Thyroid gland (tissue), 4 donors: Measurements from ENCODE around the gene TOX4.

Experiments
- POLR2A ChIP-seq, 2 donors: fragments of 450-650 bp; IDR thresholded peaks; one replicate each; pipeline ENCODE4 v1.6.1; 2017; ENCODE audit warnings: antibody characterized with exemption in 2 of 2, mild to moderate bottlenecking in 2 of 2, moderate library complexity in 1 of 2
- TF ChIP-seq, protein P1 (sequence below), 6 experiments: fragments of 200-600 bp in 3 of 6; fragments of 450-650 bp in 3 of 6; sonication (generic) in 3 of 6; IDR thresholded peaks; one replicate each; pipeline ENCODE4 v1.5.1; 2016 to 2019; ENCODE audit warnings: antibody characterized with exemption in 6 of 6, mild to moderate bottlenecking in 2 of 6, inconsistent platforms in 1 of 6, moderate library complexity in 1 of 6

DNA sequence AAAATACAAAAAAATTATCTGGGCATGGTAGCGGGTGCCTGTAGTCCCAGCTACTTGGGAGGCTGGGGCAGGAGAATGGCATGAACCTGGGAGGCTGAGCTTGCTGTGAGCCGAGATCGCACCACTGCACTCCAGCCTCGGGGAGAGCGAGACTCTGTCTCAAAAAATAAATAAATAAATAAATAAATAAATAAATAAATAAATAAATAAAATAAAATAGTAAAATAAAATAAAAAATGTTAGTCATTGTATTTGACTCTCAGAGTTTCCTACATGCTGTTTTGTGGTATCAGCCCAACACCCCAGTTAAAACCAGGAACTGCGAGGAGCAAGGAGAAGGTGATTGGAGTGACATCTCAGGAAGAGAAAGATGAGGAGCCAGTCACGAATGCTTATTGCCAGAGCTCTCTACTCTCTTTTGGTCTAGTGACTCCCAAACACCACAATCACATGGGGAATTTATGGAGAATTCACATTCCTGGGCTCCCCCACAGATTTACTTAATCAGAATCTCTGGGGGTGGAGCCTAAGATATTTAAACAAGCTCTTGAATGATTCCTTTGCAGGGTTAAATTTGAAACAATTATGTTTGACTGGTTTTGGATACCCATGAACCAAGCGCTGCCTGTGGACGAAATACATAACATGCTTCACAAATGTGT is 64.5 kb downstream of the TOX4 start:
- TF ChIP-seq, protein P1, sequence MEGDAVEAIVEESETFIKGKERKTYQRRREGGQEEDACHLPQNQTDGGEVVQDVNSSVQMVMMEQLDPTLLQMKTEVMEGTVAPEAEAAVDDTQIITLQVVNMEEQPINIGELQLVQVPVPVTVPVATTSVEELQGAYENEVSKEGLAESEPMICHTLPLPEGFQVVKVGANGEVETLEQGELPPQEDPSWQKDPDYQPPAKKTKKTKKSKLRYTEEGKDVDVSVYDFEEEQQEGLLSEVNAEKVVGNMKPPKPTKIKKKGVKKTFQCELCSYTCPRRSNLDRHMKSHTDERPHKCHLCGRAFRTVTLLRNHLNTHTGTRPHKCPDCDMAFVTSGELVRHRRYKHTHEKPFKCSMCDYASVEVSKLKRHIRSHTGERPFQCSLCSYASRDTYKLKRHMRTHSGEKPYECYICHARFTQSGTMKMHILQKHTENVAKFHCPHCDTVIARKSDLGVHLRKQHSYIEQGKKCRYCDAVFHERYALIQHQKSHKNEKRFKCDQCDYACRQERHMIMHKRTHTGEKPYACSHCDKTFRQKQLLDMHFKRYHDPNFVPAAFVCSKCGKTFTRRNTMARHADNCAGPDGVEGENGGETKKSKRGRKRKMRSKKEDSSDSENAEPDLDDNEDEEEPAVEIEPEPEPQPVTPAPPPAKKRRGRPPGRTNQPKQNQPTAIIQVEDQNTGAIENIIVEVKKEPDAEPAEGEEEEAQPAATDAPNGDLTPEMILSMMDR (IDR thresholded peaks at IDR 0.05) = no peak
- TF ChIP-seq POLR2A (IDR thresholded peaks at IDR 0.05) = no peak
